RWPE2 (cell line): ENCODE measurements around the gene KCNN2.

Source experiments
- ATAC-seq: fragments of 200-7000 bp; cut with Tn5 transposase; 3 replicates; pipeline ENCODE4 v1.9.1; 2021; ENCODE audit warnings: low read depth
- DNase-seq: peaks from one replicate; pipeline ENCODE4 v3.0.0-alpha.2; 2020; ENCODE audit warnings: low spot score
- H3K27ac ChIP-seq: fragments of 450-650 bp; 2 replicates; pipeline ENCODE4 v1.5.1; 2017; ENCODE audit warnings: mild to moderate bottlenecking; ENCODE audit not compliant: poor library complexity, severe bottlenecking
- H3K27me3 ChIP-seq: fragments of 250-450 bp; sonication (Bioruptor Pico); 2 replicates; pipeline ENCODE4 v1.5.1; 2021; ENCODE audit warnings: mild to moderate bottlenecking, moderate library complexity; ENCODE audit not compliant: insufficient read depth, poor library complexity, severe bottlenecking
- H3K36me3 ChIP-seq: fragments of 250-450 bp; sonication (Bioruptor Pico); 2 replicates; pipeline ENCODE4 v1.5.1; 2020; ENCODE audit warnings: low read depth, mild to moderate bottlenecking, moderate library complexity
- H3K4me1 ChIP-seq: fragments of 250-450 bp; sonication (Bioruptor Pico); 2 replicates; pipeline ENCODE4 v1.5.1; 2021; ENCODE audit warnings: mild to moderate bottlenecking, moderate library complexity; ENCODE audit not compliant: insufficient read depth, poor library complexity, severe bottlenecking
- H3K4me3 ChIP-seq: fragments of 250-450 bp; sonication (Bioruptor Pico); 2 replicates; pipeline ENCODE4 v1.5.1; 2021; ENCODE audit warnings: mild to moderate bottlenecking, moderate library complexity; ENCODE audit not compliant: severe bottlenecking
- H3K9me3 ChIP-seq: fragments of 250-450 bp; sonication (Bioruptor Pico); 2 replicates; pipeline ENCODE4 v1.5.1; 2021; ENCODE audit warnings: mild to moderate bottlenecking, moderate library complexity; ENCODE audit not compliant: severe bottlenecking
- CTCF ChIP-seq: fragments of 450-650 bp; IDR thresholded peaks from one replicate; pipeline ENCODE4 v1.5.1; 2017; ENCODE audit warnings: mild to moderate bottlenecking, moderate library complexity; ENCODE audit not compliant: poor library complexity, severe bottlenecking

The KCNN2 gene

GRCh38 chr5:114435885-114436299 is 74.0 kb downstream of the KCNN2 start:
- no peak for TF ChIP-seq CTCF

GRCh38 chr5:114437936-114438335 is 76.1 kb downstream of the KCNN2 start:
- no peaks in the 10 kb centered on the region for H3K36me3 ChIP-seq
- DNase-seq (no peak), ATAC-seq (no peak)
- no peak overlapping the region for H3K4me3 ChIP-seq
- peaks cover 8% of the 10 kb centered on the region for H3K27me3 ChIP-seq
- no peaks in the 10 kb centered on the region for H3K4me1 ChIP-seq
- no peak for TF ChIP-seq CTCF
- H3K27ac ChIP-seq = no peak overlapping the region
- no peaks in the 10 kb centered on the region for H3K9me3 ChIP-seq

More at GRCh38 chr5:114435885-114436299, 74.0 kb downstream of the KCNN2 start:
- Histone ChIP-seq H3K36me3 (no peaks in the 10 kb centered on the region), H3K9me3 (no peaks in the 10 kb centered on the region), H3K27ac (no peak overlapping the region), H3K4me3 (no peak overlapping the region), H3K27me3 (peaks cover 8% of the 10 kb centered on the region), H3K4me1 (no peaks in the 10 kb centered on the region)
- no peak for ATAC-seq
- DNase-seq = no peak

- no peaks in the 10 kb centered on the region for H3K36me3 ChIP-seq
- H3K27ac ChIP-seq = no peak overlapping the region
- TF ChIP-seq CTCF = no peak
- peaks cover 10% of the 10 kb centered on the region for H3K27me3 ChIP-seq
- H3K4me1 ChIP-seq = no peaks in the 10 kb centered on the region
- DNase-seq = no peak
- H3K9me3 ChIP-seq = no peaks in the 10 kb centered on the region
- no peak overlapping the region for H3K4me3 ChIP-seq
- no peak for ATAC-seq
These were observed 76.6 kb downstream of the KCNN2 start for GRCh38 chr5:114438471-114438870.

- TF ChIP-seq CTCF = peak; percentile 39
- Histone ChIP-seq H3K4me1 (no peaks in the 10 kb centered on the region), H3K4me3 (no peak overlapping the region), H3K27me3 (peaks cover 21% of the 10 kb centered on the region), H3K36me3 (no peaks in the 10 kb centered on the region), H3K27ac (no peak overlapping the region), H3K9me3 (no peaks in the 10 kb centered on the region)
- DNase-seq = no peak
- ATAC-seq = no peak
These were observed 85.4 kb downstream of the KCNN2 start for GRCh38 chr5:114447084-114447773.

- no peak for DNase-seq
- no peak overlapping the region for H3K27ac ChIP-seq
- ATAC-seq = no peak
- H3K27me3 ChIP-seq = peaks cover 25% of the 10 kb centered on the region
- H3K9me3 ChIP-seq = no peaks in the 10 kb centered on the region
- no peaks in the 10 kb centered on the region for H3K4me1 ChIP-seq
- no peak overlapping the region for H3K4me3 ChIP-seq
- no peak for TF ChIP-seq CTCF
- H3K36me3 ChIP-seq = no peaks in the 10 kb centered on the region
These were observed 86.6 kb downstream of the KCNN2 start for GRCh38 chr5:114448481-114448880.
